SK-N-SH treated with all-trans-retinoic acid at 6 μM for 48 hours (cell line): ENCODE data around the gene OAF.

Experiments
- ATAC-seq: fragments of 200-7000 bp; cut with Tn5 transposase; 3 replicates; pipeline ENCODE4 v1.9.1; 2020; ENCODE audit warnings: mild to moderate bottlenecking, moderate library complexity
- ARNTL ChIP-seq: fragments of 450-650 bp; formaldehyde crosslinking; IDR thresholded peaks from 2 replicates; pipeline ENCODE4 v1.5.0; 2020; ENCODE audit warnings: low read depth, mild to moderate bottlenecking, moderate library complexity, borderline replicate concordance
- BACH2 ChIP-seq: fragments of 250-450 bp; sonication (Bioruptor Pico); IDR thresholded peaks from 2 replicates; pipeline ENCODE4 v1.9.0; 2021; ENCODE audit warnings: mild to moderate bottlenecking, borderline replicate concordance
- CREB5 ChIP-seq: fragments of 250-450 bp; sonication (Bioruptor Pico); IDR thresholded peaks from 2 replicates; pipeline ENCODE4 v1.5.1; 2020; ENCODE audit warnings: low read depth, mild to moderate bottlenecking, moderate library complexity
- CSDC2 ChIP-seq: fragments of 250-450 bp; sonication (Bioruptor Pico); IDR thresholded peaks from 2 replicates; pipeline ENCODE4 v1.5.0; 2020; ENCODE audit warnings: mild to moderate bottlenecking, moderate library complexity
- CSRNP3 ChIP-seq: fragments of 250-450 bp; sonication (Bioruptor Pico); IDR thresholded peaks from 2 replicates; pipeline ENCODE4 v1.5.1; 2021; ENCODE audit warnings: mild to moderate bottlenecking, moderate library complexity
- ESRRG ChIP-seq: fragments of 250-450 bp; sonication (Bioruptor Pico); IDR thresholded peaks from 2 replicates; pipeline ENCODE4 v1.6.1; 2021; ENCODE audit warnings: mild to moderate bottlenecking
- GLIS3 ChIP-seq: fragments of 250-450 bp; sonication (Bioruptor Pico); IDR thresholded peaks from 2 replicates; pipeline ENCODE4 v1.5.0; 2020; ENCODE audit warnings: mild to moderate bottlenecking, moderate library complexity
- ISL1 ChIP-seq: fragments of 250-450 bp; sonication (Bioruptor Pico); IDR thresholded peaks from 2 replicates; pipeline ENCODE4 v2.1.2; 2022; ENCODE audit warnings: mild to moderate bottlenecking, moderate library complexity
- OSR1 ChIP-seq: fragments of 250-450 bp; sonication (Bioruptor Pico); IDR thresholded peaks from 2 replicates; pipeline ENCODE4 v1.8.0; 2022; ENCODE audit warnings: moderate library complexity, mild to moderate bottlenecking, inconsistent platforms
- PATZ1 ChIP-seq: fragments of 250-450 bp; sonication (Bioruptor Pico); IDR thresholded peaks from 2 replicates; pipeline ENCODE4 v1.8.0; 2020; ENCODE audit warnings: mild to moderate bottlenecking, moderate library complexity, borderline replicate concordance
- POU6F1 ChIP-seq: fragments of 250-450 bp; sonication (Bioruptor Pico); IDR thresholded peaks from 2 replicates; pipeline ENCODE4 v1.8.0; 2021; ENCODE audit warnings: low read depth, mild to moderate bottlenecking, moderate library complexity, borderline replicate concordance
- PPARA ChIP-seq: fragments of 250-450 bp; sonication (Bioruptor Pico); IDR thresholded peaks from 2 replicates; pipeline ENCODE4 v1.5.0; 2020; ENCODE audit warnings: mild to moderate bottlenecking, borderline replicate concordance
- RARB ChIP-seq: fragments of 250-450 bp; sonication (Bioruptor Pico); IDR thresholded peaks from 2 replicates; pipeline ENCODE4 v1.8.0; 2021; ENCODE audit warnings: mild to moderate bottlenecking, moderate library complexity
- SNAI2 ChIP-seq: fragments of 250-450 bp; sonication (Bioruptor Pico); IDR thresholded peaks from 2 replicates; pipeline ENCODE4 v1.5.0; 2020; ENCODE audit warnings: mild to moderate bottlenecking, moderate library complexity
- TCF4 ChIP-seq: fragments of 250-450 bp; sonication (Bioruptor Pico); IDR thresholded peaks from 2 replicates; pipeline ENCODE4 v1.8.0; 2021; ENCODE audit warnings: mild to moderate bottlenecking, moderate library complexity, borderline replicate concordance
- TOX ChIP-seq: fragments of 250-450 bp; sonication (Bioruptor Pico); IDR thresholded peaks from 2 replicates; pipeline ENCODE4 v1.8.0; 2021; ENCODE audit warnings: mild to moderate bottlenecking, moderate library complexity, borderline replicate concordance
- TSHZ2 ChIP-seq: fragments of 250-450 bp; sonication (Bioruptor Pico); IDR thresholded peaks from 2 replicates; pipeline ENCODE4 v1.5.0; 2020; ENCODE audit warnings: mild to moderate bottlenecking, moderate library complexity
- ZC3H10 ChIP-seq: fragments of 250-450 bp; sonication (Bioruptor Pico); IDR thresholded peaks from 2 replicates; pipeline ENCODE4 v1.5.1; 2021; ENCODE audit warnings: mild to moderate bottlenecking, moderate library complexity
- ZFP3 ChIP-seq: fragments of 250-450 bp; sonication (Bioruptor Pico); IDR thresholded peaks from 2 replicates; pipeline ENCODE4 v1.5.0; 2020; ENCODE audit warnings: mild to moderate bottlenecking, moderate library complexity
- ZFP30 ChIP-seq: fragments of 450-650 bp; formaldehyde crosslinking; IDR thresholded peaks from 2 replicates; pipeline ENCODE4 v1.5.0; 2022; ENCODE audit warnings: mild to moderate bottlenecking, moderate library complexity
- ZNF565 ChIP-seq: fragments of 450-650 bp; formaldehyde crosslinking; conservative IDR thresholded peaks from 2 replicates; pipeline ENCODE4 v1.5.0; 2020; ENCODE audit warnings: low read depth, mild to moderate bottlenecking, moderate library complexity
- ZNF70 ChIP-seq: fragments of 450-650 bp; formaldehyde crosslinking; IDR thresholded peaks from 2 replicates; pipeline ENCODE4 v1.5.0; 2020; ENCODE audit warnings: mild to moderate bottlenecking, moderate library complexity

Gene OAF

GRCh38 chr11:120181376-120181975 lies 29.4 kb upstream of the OAF start:
- no peak for TF ChIP-seq PPARA (CRISPR knock-in tag)
- no peak for TF ChIP-seq POU6F1
- no peak for TF ChIP-seq TCF4 (CRISPR knock-in tag)
- no peak for TF ChIP-seq BACH2 (CRISPR knock-in tag)
- no peak for TF ChIP-seq CSRNP3 (CRISPR knock-in tag)
- no peak for TF ChIP-seq ARNTL (CRISPR knock-in tag)
- TF ChIP-seq ZNF565 (CRISPR knock-in tag): no peak
- no peak for TF ChIP-seq RARB (CRISPR knock-in tag)
- no peak for TF ChIP-seq GLIS3
- TF ChIP-seq OSR1: no peak
- no peak for TF ChIP-seq SNAI2 (CRISPR knock-in tag)
- TF ChIP-seq CREB5 (CRISPR knock-in tag): no peak
- no peak for TF ChIP-seq ZFP3 (CRISPR knock-in tag)
- TF ChIP-seq ESRRG (CRISPR knock-in tag): no peak
- no peak for TF ChIP-seq TOX (CRISPR knock-in tag)
- TF ChIP-seq ZC3H10 (CRISPR knock-in tag): no peak
- no peak for TF ChIP-seq PATZ1 (CRISPR knock-in tag)
- no peak for TF ChIP-seq ZNF70 (CRISPR knock-in tag)
- TF ChIP-seq, all 23 proteins: peak for 0
- no peak for ATAC-seq

- TF ChIP-seq TSHZ2 (no peak), CSDC2 (no peak), BACH2 (CRISPR knock-in tag) (no peak), POU6F1 (no peak), ZFP30 (no peak), ISL1 (CRISPR knock-in tag) (no peak), ARNTL (CRISPR knock-in tag) (no peak)
- no peak for ATAC-seq
These were observed 28.5 kb upstream of the OAF start for GRCh38 chr11:120182372-120182771.
